ENCODE data around the gene TOP2B.
A peak's percentile ranks its signal among the peaks of the same experiment; 100 is the strongest.

The TOP2B gene

DNA sequence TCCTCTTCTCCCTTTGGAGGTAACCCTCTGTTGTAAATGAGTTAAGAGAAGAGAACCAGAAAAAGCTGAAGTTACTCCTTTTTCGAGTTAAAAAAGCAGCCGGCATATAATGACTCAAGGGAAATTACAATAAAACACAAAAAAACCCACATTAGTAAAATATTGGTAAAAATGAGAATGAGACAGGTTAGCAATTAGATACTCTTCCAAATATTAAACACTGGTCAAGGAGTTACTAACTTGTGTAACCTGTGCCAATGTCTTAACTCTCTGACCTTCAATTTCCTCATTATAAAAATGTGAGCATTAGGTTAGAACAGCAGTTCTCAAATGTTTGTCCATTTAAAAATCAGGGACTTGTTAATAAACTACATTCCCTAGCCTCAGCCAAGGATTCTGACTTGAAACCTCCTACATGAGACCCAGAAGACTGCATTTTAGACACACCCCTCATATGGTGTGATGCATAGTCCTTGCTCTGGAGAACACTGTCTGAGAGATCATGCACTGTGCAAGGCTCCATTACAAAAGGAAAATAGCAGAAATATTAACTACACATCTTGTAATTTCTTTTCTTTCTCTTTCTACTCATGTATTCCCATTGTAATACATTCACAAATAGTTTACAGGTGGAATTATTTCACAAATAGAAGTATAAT lies 42.7 kb upstream of the TOP2B start:
- Histone ChIP-seq H3K4me3 (ENCODE audit: low read length) (no peak overlapping the region), H2AFZ (ENCODE audit: low read depth, low read length) (no peak overlapping the region)

DNA sequence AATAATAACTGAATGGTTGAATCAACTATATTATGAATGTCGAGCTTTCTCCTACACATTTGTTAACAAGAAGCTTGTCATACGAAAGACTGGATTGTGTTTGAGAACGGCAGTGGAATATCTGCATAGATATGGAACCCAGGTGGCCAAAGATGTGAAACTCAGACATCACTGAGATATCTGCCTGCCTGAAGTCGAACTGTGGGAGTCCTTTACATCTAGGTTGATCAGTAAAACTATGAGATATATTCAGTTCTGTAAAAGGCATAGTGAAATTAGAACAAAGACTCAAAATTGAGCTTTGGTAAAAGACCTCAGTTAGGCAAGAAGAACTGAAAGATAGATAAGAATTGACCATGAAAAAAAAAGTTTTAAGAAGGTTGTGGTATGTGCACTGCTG lies 41.5 kb upstream of the TOP2B start:
- no peak for TF ChIP-seq EZH2phosphoT487 (IDR thresholded peaks at IDR 0.05; ENCODE audit: low read depth)
- TF ChIP-seq, protein P1, sequence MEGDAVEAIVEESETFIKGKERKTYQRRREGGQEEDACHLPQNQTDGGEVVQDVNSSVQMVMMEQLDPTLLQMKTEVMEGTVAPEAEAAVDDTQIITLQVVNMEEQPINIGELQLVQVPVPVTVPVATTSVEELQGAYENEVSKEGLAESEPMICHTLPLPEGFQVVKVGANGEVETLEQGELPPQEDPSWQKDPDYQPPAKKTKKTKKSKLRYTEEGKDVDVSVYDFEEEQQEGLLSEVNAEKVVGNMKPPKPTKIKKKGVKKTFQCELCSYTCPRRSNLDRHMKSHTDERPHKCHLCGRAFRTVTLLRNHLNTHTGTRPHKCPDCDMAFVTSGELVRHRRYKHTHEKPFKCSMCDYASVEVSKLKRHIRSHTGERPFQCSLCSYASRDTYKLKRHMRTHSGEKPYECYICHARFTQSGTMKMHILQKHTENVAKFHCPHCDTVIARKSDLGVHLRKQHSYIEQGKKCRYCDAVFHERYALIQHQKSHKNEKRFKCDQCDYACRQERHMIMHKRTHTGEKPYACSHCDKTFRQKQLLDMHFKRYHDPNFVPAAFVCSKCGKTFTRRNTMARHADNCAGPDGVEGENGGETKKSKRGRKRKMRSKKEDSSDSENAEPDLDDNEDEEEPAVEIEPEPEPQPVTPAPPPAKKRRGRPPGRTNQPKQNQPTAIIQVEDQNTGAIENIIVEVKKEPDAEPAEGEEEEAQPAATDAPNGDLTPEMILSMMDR (IDR thresholded peaks at IDR 0.05; ENCODE audit: low read depth, low read length), result no peak
- no peaks in the 10 kb centered on the region for H3K9me3 ChIP-seq (ENCODE audit: insufficient read depth, low read length)
- 0 out of 2 replicates have a peak overlapping the region, but pooled peaks have one; percentile 4 for H3K4me2 ChIP-seq (ENCODE audit: low read length)
- no peaks in the 10 kb centered on the region for H4K20me1 ChIP-seq (ENCODE audit: insufficient read depth, low read length)
- no peaks in the 10 kb centered on the region for H3K79me2 ChIP-seq (ENCODE audit: low read length)
- H3K4me1 ChIP-seq (ENCODE audit: low read length), result peaks cover 16% of the 10 kb centered on the region
- no peak overlapping the region for H2AFZ ChIP-seq (ENCODE audit: low read depth, low read length)
- H3K36me3 ChIP-seq (replicated peaks; ENCODE audit: low read depth, low read length), result no peaks in the 10 kb centered on the region
- H3K4me3 ChIP-seq (ENCODE audit: low read length), result no peak overlapping the region
- no peak overlapping the region for H3K27ac ChIP-seq (ENCODE audit: low read length)
- H3K9ac ChIP-seq (ENCODE audit: low read length), result no peak overlapping the region
- peaks cover 39% of the 10 kb centered on the region for H3K27me3 ChIP-seq (ENCODE audit: low read depth, low read length)

More for the DNA sequence above, 42.7 kb upstream of the TOP2B start:
- H3K9ac ChIP-seq (ENCODE audit: low read length), result no peak overlapping the region
- H3K4me1 ChIP-seq (ENCODE audit: low read length), result peaks cover 16% of the 10 kb centered on the region
- peaks cover 39% of the 10 kb centered on the region for H3K27me3 ChIP-seq (ENCODE audit: low read depth, low read length)
- no peaks in the 10 kb centered on the region for H4K20me1 ChIP-seq (ENCODE audit: insufficient read depth, low read length)
- H3K4me2 ChIP-seq (ENCODE audit: low read length), result peak overlapping the region; percentile 10
- no peaks in the 10 kb centered on the region for H3K36me3 ChIP-seq (replicated peaks; ENCODE audit: low read depth, low read length)
- TF ChIP-seq, protein P1 (IDR thresholded peaks at IDR 0.05; ENCODE audit: low read depth, low read length), result no peak
- no peak for TF ChIP-seq EZH2phosphoT487 (IDR thresholded peaks at IDR 0.05; ENCODE audit: low read depth)
- H3K27ac ChIP-seq (ENCODE audit: low read length), result no peak overlapping the region
- H3K79me2 ChIP-seq (ENCODE audit: low read length), result no peaks in the 10 kb centered on the region
- no peaks in the 10 kb centered on the region for H3K9me3 ChIP-seq (ENCODE audit: insufficient read depth, low read length)

DNA sequence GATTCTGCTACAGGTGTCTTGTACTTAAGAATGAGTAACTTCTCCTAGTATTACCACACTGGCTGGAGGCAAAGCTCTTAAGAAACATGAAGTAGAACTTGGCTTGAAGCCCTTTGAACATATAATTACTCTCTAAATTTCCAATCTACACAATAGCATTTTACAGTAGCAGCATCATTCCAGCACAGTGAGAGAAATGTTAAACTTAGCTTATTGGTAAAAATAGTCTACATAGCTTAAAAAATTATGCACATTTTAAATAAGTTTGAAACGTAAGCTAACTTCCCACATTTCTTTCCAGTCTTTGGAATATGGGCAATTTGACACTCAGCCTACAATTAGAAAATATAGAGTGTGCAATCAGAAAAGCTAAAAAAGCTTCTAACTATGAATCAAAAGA lies 32.8 kb upstream of the TOP2B start:
- Histone ChIP-seq H3K4me1 (ENCODE audit: low read length) (peaks cover 14% of the 10 kb centered on the region), H3K27ac (ENCODE audit: low read length) (no peak overlapping the region), H3K9me3 (ENCODE audit: insufficient read depth, low read length) (no peaks in the 10 kb centered on the region), H3K36me3 (replicated peaks; ENCODE audit: low read depth, low read length) (no peaks in the 10 kb centered on the region), H3K9ac (ENCODE audit: low read length) (no peak overlapping the region), H3K4me2 (ENCODE audit: low read length) (no peak overlapping the region), H4K20me1 (ENCODE audit: insufficient read depth, low read length) (no peaks in the 10 kb centered on the region), H2AFZ (ENCODE audit: low read depth, low read length) (no peak overlapping the region), H3K79me2 (ENCODE audit: low read length) (no peaks in the 10 kb centered on the region), H3K4me3 (ENCODE audit: low read length) (no peak overlapping the region), H3K27me3 (ENCODE audit: low read depth, low read length) (peaks cover 4% of the 10 kb centered on the region; the same call in 1 of the 2 replicates)
- no peak for TF ChIP-seq EZH2phosphoT487 (IDR thresholded peaks at IDR 0.05; ENCODE audit: low read depth)
- TF ChIP-seq, protein P1 (IDR thresholded peaks at IDR 0.05; ENCODE audit: low read depth, low read length), result no peak

DNA sequence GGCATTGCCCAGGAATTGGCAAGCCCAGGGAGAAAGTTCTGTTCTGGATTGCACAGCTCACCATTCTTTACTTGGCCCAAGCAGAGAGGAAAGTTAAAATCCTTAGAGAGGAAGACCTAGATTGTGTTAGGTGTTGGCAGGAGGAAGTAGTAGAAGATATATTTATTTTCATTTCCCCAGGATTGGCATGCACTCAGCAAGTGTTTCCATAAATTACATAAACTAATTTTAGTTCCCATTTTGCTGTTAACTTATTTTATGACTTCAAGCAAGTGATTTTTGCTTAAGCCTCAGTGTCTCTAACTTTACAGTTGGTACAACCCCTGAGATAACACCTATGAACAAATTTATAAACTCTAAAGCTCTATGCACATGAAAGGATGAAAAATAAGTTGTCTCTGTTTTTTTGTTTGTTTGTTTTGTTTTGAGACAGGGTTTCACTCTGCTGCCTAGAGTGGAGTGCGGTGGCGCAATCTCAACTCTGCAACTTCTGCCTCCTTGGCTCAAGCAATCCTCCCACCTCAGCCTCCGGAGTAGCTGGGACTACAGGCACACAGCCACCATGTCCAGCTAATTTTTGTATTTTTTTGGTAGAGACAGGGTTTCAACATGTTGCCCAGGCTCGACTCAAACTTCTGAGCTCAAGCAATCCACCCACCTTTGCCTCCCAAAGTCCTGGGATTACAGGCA lies 31.2 kb upstream of the TOP2B start:
- Histone ChIP-seq H3K9me3 (ENCODE audit: insufficient read depth, low read length) (no peaks in the 10 kb centered on the region), H2AFZ (ENCODE audit: low read depth, low read length) (no peak overlapping the region), H3K79me2 (ENCODE audit: low read length) (no peaks in the 10 kb centered on the region), H3K27ac (ENCODE audit: low read length) (no peak overlapping the region), H3K4me3 (ENCODE audit: low read length) (no peak overlapping the region), H3K4me1 (ENCODE audit: low read length) (peaks cover 14% of the 10 kb centered on the region), H3K4me2 (ENCODE audit: low read length) (peak overlapping the region; percentile 23; the same call in 1 of the 2 replicates), H3K36me3 (replicated peaks; ENCODE audit: low read depth, low read length) (no peaks in the 10 kb centered on the region), H4K20me1 (ENCODE audit: insufficient read depth, low read length) (no peaks in the 10 kb centered on the region), H3K27me3 (ENCODE audit: low read depth, low read length) (peaks cover 19% of the 10 kb centered on the region), H3K9ac (ENCODE audit: low read length) (no peak overlapping the region)
- no peak for TF ChIP-seq EZH2phosphoT487 (IDR thresholded peaks at IDR 0.05; ENCODE audit: low read depth)
- TF ChIP-seq, protein P1 (IDR thresholded peaks at IDR 0.05; ENCODE audit: low read depth, low read length), result no peak
